ENCODE results near the gene RAPGEF6.
"Not testable (repeated sequence)": the region's sequence is repeated elsewhere in the genome, so short reads cannot be mapped to it uniquely, and the experiment has no call there.

RAPGEF6 gene

DNA sequence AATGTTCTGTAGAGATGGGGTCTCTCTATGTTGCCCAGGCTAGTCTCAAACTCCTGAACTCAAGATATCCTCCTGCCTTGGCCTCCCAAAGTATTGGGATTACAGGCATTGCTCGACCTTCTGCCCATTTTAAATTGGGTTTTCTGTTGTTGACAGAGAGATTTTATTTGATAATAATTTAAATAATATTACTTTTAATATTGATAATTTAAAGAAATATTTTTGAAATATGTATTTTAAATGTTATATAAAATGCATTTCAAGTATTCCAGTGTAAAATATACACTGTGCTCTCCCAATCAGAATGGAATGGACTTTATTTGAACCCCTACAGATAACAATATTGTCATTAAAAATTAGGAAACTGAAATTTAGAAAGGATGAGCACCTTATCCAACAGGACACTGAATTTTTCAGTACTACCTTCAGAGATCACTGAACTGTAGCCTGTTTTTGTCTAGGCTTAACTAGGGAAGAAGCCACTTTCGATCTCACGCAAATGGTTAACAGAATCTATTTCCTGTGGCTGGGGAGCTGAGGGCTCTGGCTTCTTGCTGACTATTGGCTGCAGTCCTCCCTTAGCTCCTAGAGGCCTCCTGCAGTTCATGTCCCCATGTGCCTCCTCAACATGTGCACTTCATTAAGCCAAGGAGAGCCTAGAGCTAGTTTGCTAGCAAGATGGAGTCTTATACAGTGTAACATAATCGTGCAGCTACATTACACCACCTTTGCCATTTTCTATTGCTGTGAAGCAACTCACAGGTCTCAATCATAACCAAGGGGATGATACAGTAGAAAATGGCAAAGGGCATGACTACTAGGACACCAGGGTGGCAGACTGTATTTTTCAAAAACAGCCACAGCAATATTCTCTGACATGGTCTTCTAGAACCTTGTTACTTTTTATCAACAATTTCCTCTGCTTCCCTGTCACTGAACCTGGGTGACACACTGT is 221.1 kb downstream of the RAPGEF6 start:
- TF ChIP-seq, protein P1, sequence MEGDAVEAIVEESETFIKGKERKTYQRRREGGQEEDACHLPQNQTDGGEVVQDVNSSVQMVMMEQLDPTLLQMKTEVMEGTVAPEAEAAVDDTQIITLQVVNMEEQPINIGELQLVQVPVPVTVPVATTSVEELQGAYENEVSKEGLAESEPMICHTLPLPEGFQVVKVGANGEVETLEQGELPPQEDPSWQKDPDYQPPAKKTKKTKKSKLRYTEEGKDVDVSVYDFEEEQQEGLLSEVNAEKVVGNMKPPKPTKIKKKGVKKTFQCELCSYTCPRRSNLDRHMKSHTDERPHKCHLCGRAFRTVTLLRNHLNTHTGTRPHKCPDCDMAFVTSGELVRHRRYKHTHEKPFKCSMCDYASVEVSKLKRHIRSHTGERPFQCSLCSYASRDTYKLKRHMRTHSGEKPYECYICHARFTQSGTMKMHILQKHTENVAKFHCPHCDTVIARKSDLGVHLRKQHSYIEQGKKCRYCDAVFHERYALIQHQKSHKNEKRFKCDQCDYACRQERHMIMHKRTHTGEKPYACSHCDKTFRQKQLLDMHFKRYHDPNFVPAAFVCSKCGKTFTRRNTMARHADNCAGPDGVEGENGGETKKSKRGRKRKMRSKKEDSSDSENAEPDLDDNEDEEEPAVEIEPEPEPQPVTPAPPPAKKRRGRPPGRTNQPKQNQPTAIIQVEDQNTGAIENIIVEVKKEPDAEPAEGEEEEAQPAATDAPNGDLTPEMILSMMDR (IDR thresholded peaks at IDR 0.05; ENCODE audit: extremely low read depth, insufficient read depth, missing control alignments), result no peak
- in situ Hi-C loops (cut with MboI; ENCODE audit: low pct_unique_long_range_greater_than_20kb, low sequenced_read_pairs, unreplicated experiment), result no loop called here
- DNase-seq (ENCODE audit: low spot score), result peak; percentile 21

DNA sequence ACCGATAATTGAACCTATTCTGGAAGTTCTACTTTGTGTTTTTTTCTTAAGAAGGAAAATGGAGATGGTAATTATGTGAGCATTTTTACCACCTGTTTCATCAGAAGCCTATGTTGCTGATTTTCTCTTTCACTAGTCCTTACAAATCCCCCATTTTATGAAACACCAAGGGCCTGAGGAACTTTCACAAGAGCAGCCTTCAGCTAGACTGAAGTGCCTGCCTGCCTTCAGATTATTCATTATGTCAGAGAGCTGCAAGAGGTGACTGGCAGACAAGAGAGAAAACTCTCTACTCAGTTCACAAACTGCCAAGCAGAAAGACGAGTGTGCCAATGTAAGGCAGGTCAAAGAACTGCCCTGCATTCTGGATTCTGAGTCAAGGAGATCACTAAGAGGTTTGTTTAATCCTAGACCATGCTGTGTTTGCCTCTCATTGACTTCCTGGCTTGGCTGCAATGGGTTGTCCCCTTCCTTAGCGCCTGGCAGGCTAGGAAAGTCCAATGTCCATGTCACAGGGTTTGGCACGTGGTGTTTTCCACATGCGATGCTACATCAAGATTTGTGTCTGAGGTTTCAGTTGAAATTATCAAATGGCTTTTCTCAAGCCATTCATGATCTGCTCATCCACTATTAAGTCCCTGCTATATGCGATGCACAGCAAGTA is 227.9 kb downstream of the RAPGEF6 start:
- DNase-seq (ENCODE audit: low spot score), result no peak
- in situ Hi-C loops (cut with MboI; ENCODE audit: low pct_unique_long_range_greater_than_20kb, low sequenced_read_pairs, unreplicated experiment), result no loop called here
- TF ChIP-seq, protein P1 (IDR thresholded peaks at IDR 0.05; ENCODE audit: extremely low read depth, insufficient read depth, missing control alignments), result no peak

DNA sequence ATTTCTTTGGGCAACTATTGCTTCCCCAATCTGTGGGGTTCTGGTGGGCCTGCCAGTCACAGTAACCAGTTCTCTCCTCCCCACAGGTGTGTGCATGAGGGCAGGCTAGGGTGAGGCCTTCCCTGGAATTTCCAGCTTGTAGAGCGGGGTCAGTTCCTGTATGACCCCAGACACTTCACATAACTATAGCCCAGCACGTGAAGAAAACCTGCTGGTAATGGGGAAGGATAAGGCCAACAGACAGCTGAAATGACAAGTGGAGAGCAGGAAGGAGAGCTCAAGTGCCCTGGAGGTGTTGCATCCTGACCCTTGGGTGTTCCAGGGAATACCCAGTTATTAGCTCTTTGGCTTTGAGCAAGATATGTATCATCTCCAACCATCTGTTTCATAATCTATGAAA is 229.0 kb downstream of the RAPGEF6 start:
- TF ChIP-seq, protein P1 (IDR thresholded peaks at IDR 0.05; ENCODE audit: extremely low read depth, insufficient read depth, missing control alignments), result no peak
- no peak for DNase-seq (ENCODE audit: low spot score)
- in situ Hi-C loops (cut with MboI; ENCODE audit: low pct_unique_long_range_greater_than_20kb, low sequenced_read_pairs, unreplicated experiment), result no loop called here

DNA sequence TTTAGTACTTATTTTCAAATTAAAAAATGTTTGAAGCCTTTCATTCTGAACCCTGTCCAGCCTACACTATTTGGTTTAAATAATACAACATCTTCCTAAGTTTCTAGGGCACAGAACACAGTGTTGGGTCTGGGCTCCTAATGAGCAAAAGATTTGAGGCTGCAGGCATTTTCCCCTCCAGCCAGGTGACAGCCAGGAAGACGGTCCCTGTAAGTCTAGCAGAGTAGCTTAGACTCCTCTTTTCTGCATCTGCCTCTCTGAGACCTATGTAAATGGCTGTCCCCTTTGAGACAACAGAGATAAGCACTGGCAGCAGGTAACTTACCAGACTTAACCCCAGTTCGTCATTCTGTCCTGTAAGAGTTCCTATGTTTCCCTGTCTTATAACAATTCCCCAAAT is 229.4 kb downstream of the RAPGEF6 start:
- in situ Hi-C loops (cut with MboI; ENCODE audit: low pct_unique_long_range_greater_than_20kb, low sequenced_read_pairs, unreplicated experiment), result no loop called here
- DNase-seq (ENCODE audit: low spot score), result no peak
- TF ChIP-seq, protein P1 (IDR thresholded peaks at IDR 0.05; ENCODE audit: extremely low read depth, insufficient read depth, missing control alignments), result no peak

DNA sequence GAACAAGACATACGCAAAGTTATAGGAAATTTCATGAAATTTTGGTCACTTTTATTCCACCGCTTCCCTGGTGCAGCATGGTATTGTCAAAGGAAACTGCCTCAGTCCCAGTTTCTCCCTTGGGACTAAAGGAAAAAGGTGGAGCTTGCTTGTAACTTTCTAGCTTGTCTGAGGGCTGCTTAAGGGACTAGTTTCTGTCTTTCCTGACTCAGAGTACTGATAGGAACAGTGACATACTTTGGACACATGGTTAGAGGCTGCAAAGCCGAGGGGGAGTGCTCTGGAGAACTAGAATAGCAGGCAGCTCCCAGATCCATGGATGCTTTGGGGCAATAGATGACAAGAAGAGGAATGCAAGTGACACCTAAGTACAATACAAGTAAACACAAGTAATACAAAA is 234.4 kb downstream of the RAPGEF6 start:
- TF ChIP-seq, protein P1 (IDR thresholded peaks at IDR 0.05; ENCODE audit: extremely low read depth, insufficient read depth, missing control alignments), result no peak
- DNase-seq (ENCODE audit: low spot score), result no peak
- in situ Hi-C loops (cut with MboI; ENCODE audit: low pct_unique_long_range_greater_than_20kb, low sequenced_read_pairs, unreplicated experiment), result no loop called here

DNA sequence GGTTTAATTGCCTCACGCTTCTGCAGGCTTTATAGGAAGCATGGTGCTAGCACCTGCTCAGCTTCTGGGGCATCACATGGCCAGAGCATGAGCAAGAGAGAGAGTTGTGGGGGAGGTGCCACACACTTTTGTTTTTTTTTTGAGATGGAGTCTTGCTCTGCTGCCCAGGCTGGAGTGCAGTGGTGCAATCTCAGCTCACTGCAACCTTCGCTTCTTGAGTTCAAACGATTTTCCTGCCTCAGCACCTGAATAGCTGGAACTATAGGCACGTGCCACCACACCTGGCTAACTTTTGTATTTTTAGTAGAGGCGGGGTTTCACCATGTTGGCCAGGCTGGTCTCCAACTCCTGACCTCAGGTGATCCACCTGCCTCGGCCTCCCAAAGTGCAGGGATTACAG is 236.0 kb downstream of the RAPGEF6 start:
- in situ Hi-C loops (cut with MboI; ENCODE audit: low pct_unique_long_range_greater_than_20kb, low sequenced_read_pairs, unreplicated experiment), result loop anchor here (10.0 kb wide), 1 partner anchor 534 kb away; no protein-coding TSS in a partner anchor
- DNase-seq (ENCODE audit: low spot score), result not testable (repeated sequence)

Data from GM13977 (cell line).